ENCODE measurements around the gene ELP2.

GRCh38 chr18:36185157-36185556 lies 55.5 kb downstream of the ELP2 start:
- TF ChIP-seq CTCF (conservative IDR thresholded peaks at IDR 0.05; ENCODE audit: low read depth, low read length) = no peak
- no peak for TF ChIP-seq EZH2phosphoT487 (IDR thresholded peaks at IDR 0.05; ENCODE audit: borderline replicate concordance, low read length)
